HepG2 (cell line): ENCODE data around the gene ENO2. TPM values are rescaled to one million over a fixed set of nuclear protein-coding genes. Genes with fewer than 3 reads are reported as not detected.

Experiments
- CTCF ChIP-seq: sonication (generic); formaldehyde crosslinking; IDR thresholded peaks from 2 replicates; pipeline ENCODE4 v1.5.0; 2020; ENCODE audit warnings: mild to moderate bottlenecking, missing genetic modification reagents, moderate library complexity
- DRAP1 ChIP-seq: IDR thresholded peaks from 2 replicates; pipeline ENCODE4 v1.6.1; 2016; ENCODE audit warnings: missing genetic modification reagents, missing compliant biosample characterization
- ELF1 ChIP-seq: sonication (generic); formaldehyde crosslinking; IDR thresholded peaks from 2 replicates; pipeline ENCODE4 v1.4.0; 2020; ENCODE audit warnings: missing genetic modification reagents
- KLF6 ChIP-seq: IDR thresholded peaks from 2 replicates; pipeline ENCODE4 v1.8.0; 2016; ENCODE audit warnings: missing biosample characterization, missing genetic modification reagents
- MED1 ChIP-seq: sonication (generic); formaldehyde crosslinking; IDR thresholded peaks from 2 replicates; pipeline ENCODE4 v1.4.0; 2020; ENCODE audit warnings: missing genetic modification reagents
- MED13 ChIP-seq: sonication (generic); formaldehyde crosslinking; IDR thresholded peaks from 2 replicates; pipeline ENCODE4 v1.5.0; 2020; ENCODE audit warnings: missing genetic modification reagents
- MEIS1 ChIP-seq: sonication (generic); formaldehyde crosslinking; IDR thresholded peaks from 2 replicates; pipeline ENCODE4 v1.9.0; 2021; ENCODE audit warnings: mild to moderate bottlenecking, missing genetic modification reagents, moderate library complexity, borderline replicate concordance
- PPARG ChIP-seq: conservative IDR thresholded peaks from 2 replicates; pipeline ENCODE4 v1.6.1; 2016; ENCODE audit warnings: missing biosample characterization, missing genetic modification reagents
- RAD21 ChIP-seq: fragments of 450-650 bp; formaldehyde crosslinking; IDR thresholded peaks from 2 replicates; pipeline ENCODE4 v1.5.0; 2020; ENCODE audit warnings: mild to moderate bottlenecking
- RARA ChIP-seq: IDR thresholded peaks from 2 replicates; pipeline ENCODE4 v1.6.1; 2016; ENCODE audit warnings: missing genetic modification reagents, missing compliant biosample characterization
- SMC3 ChIP-seq: IDR thresholded peaks from 2 replicates; pipeline ENCODE4 v1.6.1; 2011; ENCODE audit warnings: low read length, improper control_type of control experiment
- STAG1 ChIP-seq: sonication (generic); formaldehyde crosslinking; IDR thresholded peaks from 2 replicates; pipeline ENCODE4 v1.4.0; 2020; ENCODE audit warnings: missing genetic modification reagents
- TBP ChIP-seq: sonication (generic); formaldehyde crosslinking; IDR thresholded peaks from 2 replicates; pipeline ENCODE4 v1.5.0; 2020; ENCODE audit warnings: missing genetic modification reagents
- TGIF2 ChIP-seq: IDR thresholded peaks from 2 replicates; pipeline ENCODE4 v1.6.1; 2016; ENCODE audit warnings: control low read depth, missing compliant biosample characterization
- TSC22D2 ChIP-seq: sonication (generic); formaldehyde crosslinking; IDR thresholded peaks from 2 replicates; pipeline ENCODE4 v1.5.1; 2020; ENCODE audit warnings: missing genetic modification reagents, mild to moderate bottlenecking, borderline replicate concordance
- ZFP62 ChIP-seq: sonication (generic); formaldehyde crosslinking; IDR thresholded peaks from 2 replicates; pipeline ENCODE4 v1.4.0; 2020; ENCODE audit warnings: missing genetic modification reagents
- ZNF354B ChIP-seq: sonication (generic); formaldehyde crosslinking; IDR thresholded peaks from 2 replicates; pipeline ENCODE4 v1.8.0; 2022; ENCODE audit warnings: mild to moderate bottlenecking, missing genetic modification reagents
- ZNF430 ChIP-seq: sonication (generic); formaldehyde crosslinking; IDR thresholded peaks from 2 replicates; pipeline ENCODE4 v1.9.0; 2021; ENCODE audit warnings: mild to moderate bottlenecking, missing genetic modification reagents
- ZNF431 ChIP-seq: sonication (generic); formaldehyde crosslinking; IDR thresholded peaks from 2 replicates; pipeline ENCODE4 v1.9.0; 2022; ENCODE audit warnings: missing genetic modification reagents, low read depth, mild to moderate bottlenecking, borderline replicate concordance
- ZNF451 ChIP-seq: sonication (generic); formaldehyde crosslinking; IDR thresholded peaks from 2 replicates; pipeline ENCODE4 v1.5.0; 2020; ENCODE audit warnings: mild to moderate bottlenecking, missing genetic modification reagents
- ZNF704 ChIP-seq: sonication (generic); formaldehyde crosslinking; IDR thresholded peaks from 2 replicates; pipeline ENCODE4 v1.8.1; 2023; ENCODE audit warnings: mild to moderate bottlenecking, inconsistent platforms, moderate library complexity, missing genetic modification reagents, borderline replicate concordance
- ZSCAN25 ChIP-seq: sonication (generic); formaldehyde crosslinking; IDR thresholded peaks from 2 replicates; pipeline ENCODE4 v1.8.0; 2022; ENCODE audit warnings: mild to moderate bottlenecking, missing genetic modification reagents
- ZXDC ChIP-seq: sonication (generic); formaldehyde crosslinking; IDR thresholded peaks from 2 replicates; pipeline ENCODE4 v1.5.0; 2020; ENCODE audit warnings: mild to moderate bottlenecking, missing genetic modification reagents
- polyA plus RNA-seq, 8 experiments: library from polyadenylated mRNA; depleted of rRNA in 3 of 8; stranded (reverse) in 7 of 8; unstranded in 1 of 8; fragments of >200 nt; fragmentation: Illumina TruSeq in 4 of 8; extraction: Trizol in 4 of 8; gene quantifications; 2 replicates each; pipeline versions ENCODE4 v1.2.1 to v1.2.3, GENCODE V29; 2011 to 2016; ENCODE audit warnings: low read depth in 4 of 8, missing spikeins in 1 of 8, mixed read lengths in 1 of 8; ENCODE audit not compliant: insufficient read depth in 1 of 8
- total RNA-seq, 5 experiments: library from RNA; depleted of rRNA; stranded (reverse); fragments of >200 nt; fragmentation: Illumina TruSeq; extraction: Trizol; gene quantifications; 2 replicates each; pipeline ENCODE4 v1.2.3, GENCODE V29; 2016; ENCODE audit warnings: low read depth in 1 of 5

Gene ENO2
- total and polyA plus RNA-seq, 2 of the 13 experiments (the other 11 are each of a cell fraction or from before 2014, with no cell fraction given), result 19.3 to 136 TPM

GRCh38 chr12:6869049-6870021, 45.0 kb upstream of the ENO2 start (continued):
- TF ChIP-seq TBP (CRISPR knock-in tag), result no peak
- no peak for TF ChIP-seq KLF6 (CRISPR knock-in tag)
- TF ChIP-seq PPARG (CRISPR knock-in tag), result 0 out of 2 replicates have a peak, but pooled peaks have one; percentile 26
- 0 out of 2 replicates have a peak, but pooled peaks have one; percentile 8 for TF ChIP-seq ZNF704
- TF ChIP-seq ZXDC (CRISPR knock-in tag), result no peak
- no peak for TF ChIP-seq ZFP62 (CRISPR knock-in tag)
- no peak for TF ChIP-seq ZNF430 (CRISPR knock-in tag)
- TF ChIP-seq ELF1 (CRISPR knock-in tag), result no peak
- peak; percentile 91 for TF ChIP-seq CTCF
- TF ChIP-seq DRAP1 (CRISPR knock-in tag), result peak; percentile 12; the same call in 1 of the 2 replicates
- TF ChIP-seq ZNF431 (CRISPR knock-in tag), result no peak
- peak; percentile 76 for TF ChIP-seq STAG1
- no peak for TF ChIP-seq ZNF451 (CRISPR knock-in tag)
- 0 out of 2 replicates have a peak, but pooled peaks have one; percentile 16 for TF ChIP-seq TGIF2 (CRISPR knock-in tag)
- TF ChIP-seq MEIS1 (CRISPR knock-in tag), result no peak
- TF ChIP-seq MED13 (CRISPR knock-in tag), result no peak
- 0 out of 2 replicates have a peak, but pooled peaks have one; percentile 54 for TF ChIP-seq ZSCAN25 (CRISPR knock-in tag)
- TF ChIP-seq MED1, result no peak
- peak; percentile 81 for TF ChIP-seq RAD21 (CRISPR knock-in tag)
- TF ChIP-seq RARA (CRISPR knock-in tag), result no peak
- no peak for TF ChIP-seq TSC22D2
- no peak for TF ChIP-seq ZNF354B (CRISPR knock-in tag)
- peak; percentile 65; the same call in 1 of the 2 replicates for TF ChIP-seq SMC3
